GM18526 (cell line): ENCODE results near the gene NFATC2IP.

Experiments used
- POLR2A ChIP-seq: IDR thresholded peaks from 3 replicates; pipeline ENCODE4 v1.6.1; 2011; ENCODE audit not compliant: insufficient read length; ENCODE audit errors: extremely low read depth

Gene NFATC2IP

DNA sequence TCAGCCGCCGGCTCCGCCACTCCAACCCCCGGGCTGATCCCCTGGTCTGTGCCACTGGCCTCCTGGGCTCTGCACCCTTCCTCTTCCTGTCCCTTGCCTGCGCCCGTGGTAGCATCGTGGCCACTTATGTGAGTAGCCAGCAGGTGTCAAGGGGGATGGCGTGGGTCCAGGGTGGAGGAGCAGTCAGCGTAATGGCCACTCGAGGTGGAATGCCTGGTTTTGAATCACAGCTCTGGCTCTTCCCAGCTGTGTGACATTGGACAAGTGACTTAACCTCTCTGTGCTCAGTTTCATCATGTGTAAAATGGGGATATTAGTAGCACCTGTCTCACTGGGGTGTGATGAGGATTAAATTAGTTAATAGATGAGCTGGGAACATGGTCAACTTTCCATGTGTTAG is 31.7 kb downstream of the NFATC2IP start:
- TF ChIP-seq POLR2A, result no peak

DNA sequence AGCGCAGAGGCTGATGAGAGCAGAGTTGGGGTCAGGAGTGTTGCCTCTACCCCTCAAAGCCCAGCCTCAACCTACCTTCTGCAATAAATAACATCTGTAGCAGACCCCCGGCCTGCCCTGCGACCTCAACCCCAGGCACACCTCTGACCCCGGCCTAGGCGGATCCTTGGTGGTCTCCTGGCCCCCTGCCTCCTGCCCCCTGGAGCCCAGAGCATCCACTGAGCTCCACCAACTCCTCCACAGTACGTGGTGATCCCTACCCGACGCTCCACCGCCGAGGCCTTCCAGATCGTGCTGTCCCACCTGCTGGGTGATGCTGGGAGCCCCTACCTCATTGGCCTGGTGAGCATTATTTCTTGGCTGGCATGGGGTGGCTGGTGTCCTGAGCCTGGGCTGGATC is 32.2 kb downstream of the NFATC2IP start:
- no peak for TF ChIP-seq POLR2A

DNA sequence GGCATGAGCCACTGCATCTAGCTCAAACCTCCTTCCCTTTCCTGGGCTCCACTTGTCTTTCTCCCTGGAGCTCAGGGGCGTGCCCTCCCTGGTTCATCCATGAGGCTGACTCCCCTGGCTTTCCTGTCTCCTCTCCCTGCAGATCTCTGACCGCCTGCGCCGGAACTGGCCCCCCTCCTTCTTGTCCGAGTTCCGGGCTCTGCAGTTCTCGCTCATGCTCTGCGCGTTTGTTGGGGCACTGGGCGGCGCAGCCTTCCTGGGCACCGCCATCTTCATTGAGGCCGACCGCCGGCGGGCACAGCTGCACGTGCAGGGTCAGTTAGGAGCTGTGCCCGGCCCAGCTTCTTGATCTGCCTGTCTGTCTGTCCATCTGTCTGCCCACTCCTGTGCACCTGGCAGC is 32.9 kb downstream of the NFATC2IP start:
- TF ChIP-seq POLR2A, result no peak

DNA sequence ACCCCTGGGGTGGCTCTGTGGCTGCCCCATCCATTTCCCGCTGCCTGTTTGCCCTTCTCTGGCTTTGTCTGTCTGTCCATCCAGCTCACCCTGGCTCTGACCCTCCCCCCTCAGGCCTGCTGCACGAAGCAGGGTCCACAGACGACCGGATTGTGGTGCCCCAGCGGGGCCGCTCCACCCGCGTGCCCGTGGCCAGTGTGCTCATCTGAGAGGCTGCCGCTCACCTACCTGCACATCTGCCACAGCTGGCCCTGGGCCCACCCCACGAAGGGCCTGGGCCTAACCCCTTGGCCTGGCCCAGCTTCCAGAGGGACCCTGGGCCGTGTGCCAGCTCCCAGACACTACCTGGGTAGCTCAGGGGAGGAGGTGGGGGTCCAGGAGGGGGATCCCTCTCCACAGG is 33.4 kb downstream of the NFATC2IP start:
- no peak for TF ChIP-seq POLR2A

DNA sequence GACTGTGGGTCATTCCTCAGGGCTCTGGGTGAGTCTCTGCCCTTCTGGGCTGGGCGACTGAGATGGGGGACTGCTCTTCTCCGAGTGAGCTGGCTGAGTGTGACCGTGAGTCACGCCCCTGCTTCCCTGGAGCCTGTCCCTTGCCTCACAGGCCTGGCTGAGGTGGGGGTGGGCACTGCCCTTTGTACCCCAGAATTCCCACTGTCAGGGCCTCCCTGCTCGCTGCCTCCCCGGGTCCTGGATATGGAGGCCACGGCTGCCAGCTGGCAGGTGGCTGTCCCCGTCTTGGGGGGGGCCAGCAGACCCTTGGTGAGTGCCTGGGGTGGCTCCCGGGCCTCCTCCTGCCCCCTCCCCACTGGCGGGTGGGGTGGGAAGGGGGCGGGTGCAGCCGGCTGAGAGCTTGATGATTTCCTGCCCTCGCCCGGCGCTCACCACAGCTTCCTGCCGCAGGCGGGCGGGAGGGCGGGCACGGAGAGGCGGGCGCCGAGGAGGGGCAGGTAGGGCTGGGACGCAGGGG is 33.9 kb downstream of the NFATC2IP start, which contains the start of gene LAT:
TSS of gene LAT (plus strand) at position 434 of the 517 bp plus-strand sequence. CDS start 366 bp downstream, outside the sequence.
- no peak for TF ChIP-seq POLR2A

DNA sequence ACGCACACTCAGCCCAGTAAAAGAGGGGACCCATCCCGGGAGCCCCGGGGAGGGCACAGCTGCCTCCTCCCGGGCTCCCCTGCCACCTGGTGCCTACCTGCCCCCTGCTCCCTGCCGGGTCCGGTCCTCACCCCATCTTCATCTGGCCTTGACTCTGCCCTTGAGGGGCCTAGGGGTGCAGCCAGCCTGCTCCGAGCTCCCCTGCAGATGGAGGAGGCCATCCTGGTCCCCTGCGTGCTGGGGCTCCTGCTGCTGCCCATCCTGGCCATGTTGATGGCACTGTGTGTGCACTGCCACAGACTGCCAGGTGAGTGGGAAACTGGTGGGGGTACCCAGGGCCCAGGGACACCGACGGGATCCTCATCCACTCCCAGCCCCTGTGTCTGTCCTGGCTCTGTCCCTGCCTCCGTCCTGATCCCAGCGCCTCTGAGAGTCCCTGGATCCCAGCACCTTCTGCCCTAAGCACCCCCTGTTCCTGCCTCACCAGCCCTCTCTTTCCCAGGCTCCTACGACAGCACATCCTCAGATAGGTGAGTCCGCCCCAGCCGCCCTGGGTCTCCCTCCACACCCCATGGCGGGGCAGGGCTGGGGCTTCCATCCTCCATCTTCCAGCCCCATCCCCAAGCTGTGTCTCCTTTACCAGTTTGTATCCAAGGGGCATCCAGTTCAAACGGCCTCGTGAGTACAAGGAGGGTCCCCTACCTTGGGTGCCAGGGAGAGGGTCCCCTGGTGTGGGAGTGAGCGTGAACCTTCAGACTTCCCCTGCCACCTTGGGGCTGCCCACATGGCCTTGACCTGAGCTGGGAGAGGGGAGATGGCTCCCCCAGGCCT is 34.7 kb downstream of the NFATC2IP start:
- no peak for TF ChIP-seq POLR2A

DNA sequence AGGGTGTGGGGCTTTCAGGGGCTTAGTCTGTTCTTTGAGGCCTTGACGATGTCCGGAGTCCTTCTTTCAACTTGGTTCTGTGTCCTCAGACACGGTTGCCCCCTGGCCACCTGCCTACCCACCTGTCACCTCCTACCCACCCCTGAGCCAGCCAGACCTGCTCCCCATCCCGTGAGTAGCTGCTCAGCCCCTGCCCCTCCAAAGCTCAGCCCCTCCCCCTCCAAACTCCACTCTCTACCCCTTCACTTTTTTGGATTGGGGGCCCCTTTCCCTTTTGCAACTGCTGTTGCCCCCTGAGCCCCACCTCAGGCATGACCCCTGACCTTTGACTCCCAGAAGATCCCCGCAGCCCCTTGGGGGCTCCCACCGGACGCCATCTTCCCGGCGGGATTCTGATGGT is 35.3 kb downstream of the NFATC2IP start:
- no peak for TF ChIP-seq POLR2A

DNA sequence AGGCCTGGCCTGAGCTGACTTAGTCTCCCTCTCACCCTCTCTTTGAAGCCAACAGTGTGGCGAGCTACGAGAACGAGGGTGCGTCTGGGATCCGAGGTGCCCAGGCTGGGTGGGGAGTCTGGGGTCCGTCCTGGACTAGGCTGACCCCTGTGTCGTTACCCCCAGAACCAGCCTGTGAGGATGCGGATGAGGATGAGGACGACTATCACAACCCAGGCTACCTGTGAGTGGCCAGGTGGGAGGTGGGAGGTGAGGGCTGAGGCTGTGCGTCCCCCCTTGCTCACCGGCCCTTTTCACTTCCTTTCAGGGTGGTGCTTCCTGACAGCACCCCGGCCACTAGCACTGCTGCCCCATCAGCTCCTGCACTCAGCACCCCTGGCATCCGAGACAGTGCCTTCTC is 35.8 kb downstream of the NFATC2IP start:
- TF ChIP-seq POLR2A, result no peak

DNA sequence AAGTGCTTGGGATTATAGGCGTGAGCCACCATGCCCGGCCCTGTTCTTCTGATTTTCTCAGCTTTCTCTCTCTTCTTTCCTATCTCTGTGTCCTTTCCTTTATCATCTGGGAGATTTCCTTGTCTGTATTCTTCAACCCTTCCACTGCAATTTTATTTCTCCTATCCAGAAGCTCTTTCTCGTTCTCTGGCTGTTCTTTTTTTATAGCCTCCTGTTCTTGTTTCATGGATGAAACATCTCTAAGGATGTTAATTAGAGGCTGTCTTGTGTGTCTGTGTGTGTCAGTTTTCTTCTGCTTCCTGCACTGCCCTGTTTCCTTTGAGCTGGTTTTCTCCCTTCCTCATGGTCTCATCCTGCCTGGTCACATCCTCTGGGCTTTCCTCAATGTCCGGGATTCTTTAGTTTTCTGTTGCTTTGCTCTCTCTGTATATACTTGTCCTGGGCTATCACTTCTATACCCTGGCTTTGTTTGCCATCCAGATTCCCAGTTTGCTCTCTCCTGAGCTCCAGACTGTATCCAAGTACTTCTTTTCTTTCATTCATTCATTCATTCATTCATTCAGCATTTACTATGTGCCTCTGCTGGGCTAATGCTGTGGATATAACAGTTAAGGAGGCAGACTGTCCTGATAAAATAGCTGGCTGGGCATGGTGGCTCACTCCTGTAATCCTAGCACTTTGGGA is 36.6 kb downstream of the NFATC2IP start:
- TF ChIP-seq POLR2A, result no peak

DNA sequence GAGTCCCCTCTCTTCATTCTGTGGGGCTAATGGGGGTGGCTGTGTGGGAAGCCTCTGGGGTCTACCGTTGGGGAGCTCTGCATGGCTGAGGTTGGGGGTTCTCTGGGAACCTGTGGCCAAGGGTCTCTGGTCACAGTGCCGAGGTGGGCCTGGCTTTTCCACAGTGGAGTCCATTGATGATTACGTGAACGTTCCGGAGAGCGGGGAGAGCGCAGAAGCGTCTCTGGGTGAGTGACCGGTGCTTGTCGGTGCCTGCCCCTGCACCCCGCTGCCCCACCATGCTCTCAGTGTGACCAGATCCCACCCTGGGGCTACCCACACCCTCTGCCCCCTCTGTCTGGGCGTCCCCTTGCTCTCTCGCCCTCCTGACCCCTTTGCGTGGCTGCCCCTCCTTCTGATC is 38.6 kb downstream of the NFATC2IP start:
- no peak for TF ChIP-seq POLR2A

DNA sequence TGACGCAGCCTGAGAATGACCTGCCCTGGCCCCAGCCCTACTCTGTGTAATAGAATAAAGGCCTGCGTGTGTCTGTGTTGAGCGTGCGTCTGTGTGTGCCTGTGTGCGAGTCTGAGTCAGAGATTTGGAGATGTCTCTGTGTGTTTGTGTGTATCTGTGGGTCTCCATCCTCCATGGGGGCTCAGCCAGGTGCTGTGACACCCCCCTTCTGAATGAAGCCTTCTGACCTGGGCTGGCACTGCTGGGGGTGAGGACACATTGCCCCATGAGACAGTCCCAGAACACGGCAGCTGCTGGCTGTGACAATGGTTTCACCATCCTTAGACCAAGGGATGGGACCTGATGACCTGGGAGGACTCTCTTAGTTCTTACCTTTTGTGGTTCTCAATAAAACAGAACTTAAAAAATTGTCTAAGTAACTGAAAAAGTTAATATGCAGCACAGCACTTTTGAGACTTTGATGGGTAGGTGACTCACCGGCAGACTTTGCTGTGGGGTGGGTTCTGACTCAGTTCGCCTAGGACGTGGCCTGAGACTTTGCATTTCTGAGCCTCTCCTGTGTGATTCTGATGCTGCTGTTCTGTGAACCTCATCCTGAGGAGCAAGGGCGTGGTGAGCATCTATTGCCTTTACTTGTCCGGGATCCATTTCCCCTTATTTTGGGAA is 39.8 kb downstream of the NFATC2IP start:
- no peak for TF ChIP-seq POLR2A

DNA sequence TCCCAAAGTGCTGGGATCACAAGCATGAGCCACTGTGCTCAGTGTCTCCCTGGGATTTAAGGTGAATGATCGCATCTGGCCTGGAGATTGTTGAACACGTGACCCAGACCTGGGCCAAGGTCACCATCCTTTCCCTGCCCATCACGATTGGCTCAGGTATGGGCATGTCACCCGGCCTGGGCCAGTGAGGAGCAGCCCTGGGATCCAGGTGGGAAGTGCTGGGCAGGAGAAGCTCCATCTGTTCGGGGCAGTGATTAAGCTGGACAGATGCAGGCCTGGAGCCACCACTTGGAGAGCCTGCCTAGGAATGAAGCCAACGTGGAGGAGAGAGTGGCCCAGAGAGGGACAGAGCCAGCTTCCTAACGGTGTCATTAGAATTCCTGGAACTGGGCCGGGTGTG is 41.0 kb downstream of the NFATC2IP start:
- no peak for TF ChIP-seq POLR2A

DNA sequence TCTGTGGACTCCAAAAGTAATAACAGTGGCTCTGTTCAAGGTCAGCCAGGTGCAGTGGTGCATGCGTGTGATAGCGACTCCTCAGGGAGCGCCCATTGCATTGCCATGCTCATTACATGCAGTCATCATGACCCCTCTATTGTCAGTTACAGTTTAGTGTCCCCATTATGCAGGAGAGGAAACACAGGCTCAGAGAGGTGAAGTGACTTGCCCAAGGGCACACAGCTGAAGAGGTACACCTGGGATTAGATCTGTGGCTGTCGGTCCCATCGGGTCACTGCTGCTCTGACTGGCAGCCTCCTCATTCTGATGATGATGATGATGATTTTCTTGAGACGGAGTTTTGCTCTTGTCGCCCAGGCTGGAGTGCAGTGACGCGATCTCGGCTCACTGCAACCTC is 41.8 kb downstream of the NFATC2IP start:
- no peak for TF ChIP-seq POLR2A

DNA sequence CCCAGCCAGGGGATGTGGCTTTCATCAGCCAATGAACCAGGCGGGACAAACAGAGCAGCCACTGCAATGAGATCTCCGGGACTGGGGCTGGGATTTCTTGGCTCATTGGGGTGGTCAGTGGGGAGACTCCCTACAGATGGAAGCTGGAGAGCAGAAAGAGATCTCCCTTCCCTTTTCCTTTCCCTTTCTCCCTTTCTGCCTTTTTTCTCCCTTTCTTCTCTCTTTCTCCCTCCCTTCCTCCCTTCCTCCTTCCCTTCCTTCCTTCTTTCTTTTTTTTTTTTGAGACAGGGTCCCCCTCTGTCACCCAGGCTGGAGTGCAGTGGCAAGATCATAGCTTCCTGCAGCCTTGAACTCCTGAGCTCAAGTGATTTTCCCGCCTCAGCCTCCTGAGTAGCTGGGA is 48.1 kb downstream of the NFATC2IP start:
- TF ChIP-seq POLR2A, result no peak

DNA sequence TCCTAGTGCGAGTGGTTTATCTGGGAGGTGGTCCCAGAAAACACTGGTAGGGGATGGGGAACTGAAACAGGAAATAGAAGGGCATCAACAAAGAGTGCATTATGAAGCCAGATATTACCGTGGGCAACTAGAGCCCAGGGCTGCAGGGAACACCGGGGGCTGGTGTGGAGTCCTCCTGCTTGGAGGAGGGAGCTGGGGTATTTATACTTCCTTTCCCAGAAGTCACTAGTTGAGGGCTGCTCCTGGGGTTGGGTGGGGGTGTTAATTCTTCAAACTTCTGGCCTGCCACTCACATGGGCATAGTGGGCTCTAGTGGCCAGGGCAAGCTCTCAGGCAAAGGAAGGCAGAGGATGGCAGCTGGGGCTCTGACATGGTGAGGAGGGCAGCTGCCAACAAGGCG is 48.8 kb downstream of the NFATC2IP start:
- no peak for TF ChIP-seq POLR2A

DNA sequence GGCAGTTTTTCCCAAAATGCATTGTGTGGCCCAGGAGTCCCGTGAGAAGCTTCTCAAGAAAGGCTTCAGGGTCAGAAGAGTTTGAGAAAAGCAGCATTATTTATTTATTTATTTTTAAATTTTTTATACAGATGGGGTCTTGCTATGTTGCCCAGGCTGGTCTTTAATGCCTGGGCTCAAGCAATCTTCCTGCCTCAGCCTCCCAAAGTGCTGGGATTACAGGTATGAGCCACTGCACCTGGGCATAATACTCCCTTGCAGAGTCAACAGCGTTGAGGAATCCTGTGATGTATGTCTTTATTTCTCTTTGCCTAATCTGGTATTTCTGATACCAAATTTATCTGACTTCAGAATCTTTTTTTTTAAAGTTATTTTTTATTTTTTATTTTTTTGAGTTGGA is 49.3 kb downstream of the NFATC2IP start:
- no peak for TF ChIP-seq POLR2A
